ENCODE measurements around the gene GPX4.

- no peak for TF ChIP-seq CTCF (IDR thresholded peaks at IDR 0.05)
- no peak for TF ChIP-seq POLR2A (IDR thresholded peaks at IDR 0.05)
- no peak for TF ChIP-seq EP300 (IDR thresholded peaks at IDR 0.05)
- no peak for TF ChIP-seq POLR2AphosphoS5 (IDR thresholded peaks at IDR 0.05)
Observed at GRCh38 chr19:1146858-1147780, 43.3 kb downstream of the GPX4 start.

Measured in stomach (tissue), 4 donors.